GM12801 (cell line): ENCODE data around the gene TEPSIN.

ENCODE experiments used
- TF ChIP-seq, protein P1 (sequence below): IDR thresholded peaks from one replicate; pipeline ENCODE4 v1.5.1; 2011; ENCODE audit warnings: control low read depth; ENCODE audit not compliant: insufficient read length; ENCODE audit errors: extremely low read depth

Gene TEPSIN

DNA sequence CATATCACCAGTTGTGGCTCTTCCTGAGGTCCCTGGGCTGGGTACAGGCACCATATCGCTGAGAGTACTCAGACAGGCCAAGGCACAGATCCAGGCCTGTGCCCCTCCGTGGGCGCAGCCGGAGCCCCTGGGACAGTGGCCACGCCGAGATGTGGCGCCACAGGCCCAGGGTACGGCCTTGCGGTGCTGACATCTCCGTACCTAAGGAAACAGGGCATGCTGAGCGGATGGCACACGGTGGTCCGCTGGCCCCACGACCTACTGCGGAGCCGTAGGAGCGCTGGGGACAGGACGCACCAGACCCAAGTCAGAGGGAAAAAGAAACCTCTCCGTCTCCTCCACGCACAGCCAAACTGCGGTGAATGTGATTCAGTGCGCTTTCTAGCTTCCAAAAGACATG lies 26.7 kb upstream of the TEPSIN start:
- TF ChIP-seq, protein P1, sequence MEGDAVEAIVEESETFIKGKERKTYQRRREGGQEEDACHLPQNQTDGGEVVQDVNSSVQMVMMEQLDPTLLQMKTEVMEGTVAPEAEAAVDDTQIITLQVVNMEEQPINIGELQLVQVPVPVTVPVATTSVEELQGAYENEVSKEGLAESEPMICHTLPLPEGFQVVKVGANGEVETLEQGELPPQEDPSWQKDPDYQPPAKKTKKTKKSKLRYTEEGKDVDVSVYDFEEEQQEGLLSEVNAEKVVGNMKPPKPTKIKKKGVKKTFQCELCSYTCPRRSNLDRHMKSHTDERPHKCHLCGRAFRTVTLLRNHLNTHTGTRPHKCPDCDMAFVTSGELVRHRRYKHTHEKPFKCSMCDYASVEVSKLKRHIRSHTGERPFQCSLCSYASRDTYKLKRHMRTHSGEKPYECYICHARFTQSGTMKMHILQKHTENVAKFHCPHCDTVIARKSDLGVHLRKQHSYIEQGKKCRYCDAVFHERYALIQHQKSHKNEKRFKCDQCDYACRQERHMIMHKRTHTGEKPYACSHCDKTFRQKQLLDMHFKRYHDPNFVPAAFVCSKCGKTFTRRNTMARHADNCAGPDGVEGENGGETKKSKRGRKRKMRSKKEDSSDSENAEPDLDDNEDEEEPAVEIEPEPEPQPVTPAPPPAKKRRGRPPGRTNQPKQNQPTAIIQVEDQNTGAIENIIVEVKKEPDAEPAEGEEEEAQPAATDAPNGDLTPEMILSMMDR = no peak

DNA sequence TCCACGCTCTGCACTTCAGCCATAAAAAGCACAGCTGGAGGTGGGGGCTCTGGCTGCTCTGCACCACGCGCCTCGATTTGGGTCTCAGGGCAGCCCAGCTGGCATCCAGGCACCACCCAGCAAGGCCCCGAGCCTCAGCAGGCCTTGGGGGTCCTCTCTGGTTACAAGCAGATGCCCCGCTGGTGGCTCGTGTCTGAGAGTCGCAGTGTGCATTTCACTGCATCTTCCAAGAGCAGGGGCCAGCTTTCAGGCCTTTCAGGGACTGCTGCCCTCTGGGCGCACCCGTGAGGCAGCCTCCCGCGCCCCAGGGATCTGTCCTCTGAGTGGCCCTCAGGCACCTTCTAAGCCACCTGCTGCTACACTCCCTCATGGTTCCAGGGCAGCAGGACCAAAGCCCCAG lies 25.8 kb upstream of the TEPSIN start:
- TF ChIP-seq, protein P1 = no peak

DNA sequence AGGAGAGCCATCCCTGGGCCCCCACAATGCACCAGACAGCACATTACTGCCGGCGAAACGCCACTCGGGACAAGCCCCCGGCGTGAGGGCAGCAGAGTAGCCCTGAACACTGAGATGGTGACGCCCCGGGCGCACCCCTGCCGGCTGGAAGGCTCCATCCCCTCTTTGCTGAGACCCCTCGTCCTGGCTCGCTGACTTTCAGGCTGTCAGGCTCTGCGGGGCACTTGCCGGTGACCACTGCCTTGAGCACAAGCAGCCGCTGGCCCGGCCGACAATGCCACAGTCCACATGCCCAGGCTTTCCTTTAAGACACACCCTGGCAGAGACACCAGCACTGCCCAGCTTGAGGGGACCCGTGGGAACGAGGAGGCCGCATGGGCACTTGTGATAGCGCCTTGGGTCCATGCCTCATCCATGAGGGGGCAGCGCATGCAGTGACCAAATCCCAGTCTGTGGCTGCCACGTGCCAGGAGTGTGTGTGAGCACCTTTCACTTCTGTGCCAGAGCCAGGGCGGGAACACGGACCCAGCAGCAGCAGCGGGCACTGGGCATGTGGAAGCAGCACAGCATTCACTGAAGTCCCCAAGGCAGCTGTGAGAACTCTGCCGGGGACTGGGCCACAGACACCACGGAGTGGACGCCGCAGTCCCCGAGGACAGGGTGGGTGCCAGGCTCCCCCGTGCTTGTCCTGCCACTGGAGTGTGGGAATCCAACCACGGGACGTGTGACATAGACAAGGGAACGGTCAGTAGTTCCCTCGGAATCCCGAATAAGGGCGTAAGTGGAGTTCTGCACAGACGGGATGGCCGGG lies 24.7 kb upstream of the TEPSIN start:
- TF ChIP-seq, protein P1 = no peak

DNA sequence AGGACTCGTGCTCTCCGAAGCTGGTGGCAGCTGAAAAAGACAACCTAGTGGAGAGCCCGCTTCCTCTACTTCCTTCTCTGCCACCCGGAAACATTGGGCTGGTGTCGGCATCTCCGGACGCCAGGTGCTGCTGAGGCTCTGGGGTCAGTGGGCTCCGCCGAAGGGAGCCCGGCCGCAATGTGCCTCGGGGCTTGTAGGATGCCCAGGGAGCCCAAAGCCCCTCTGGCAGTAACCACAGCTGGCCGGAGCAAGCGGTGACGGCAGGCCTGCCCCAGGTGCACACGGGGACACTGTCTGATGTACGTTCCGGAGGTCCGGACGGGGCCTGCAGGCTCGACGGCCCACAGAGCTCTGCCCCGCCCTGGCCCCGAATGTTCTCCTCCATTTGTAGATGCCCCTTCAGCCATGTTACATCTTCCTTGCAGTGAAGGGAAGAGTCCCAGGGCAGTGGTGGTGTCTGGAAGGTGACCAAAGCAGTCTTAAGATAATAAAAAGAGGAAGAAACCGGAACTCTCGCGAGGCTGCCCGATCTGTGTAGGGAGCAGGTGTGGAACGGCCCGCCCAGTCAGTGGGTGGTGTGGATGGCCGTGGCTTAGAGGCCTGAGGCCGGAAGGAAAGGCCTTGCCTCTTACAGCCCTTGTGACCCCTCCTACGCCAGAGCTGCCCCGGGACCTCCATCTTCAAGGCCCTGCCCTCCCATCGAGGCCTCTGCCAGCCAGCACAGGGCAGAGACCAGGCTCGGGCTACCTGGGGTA lies 22.9 kb upstream of the TEPSIN start:
- TF ChIP-seq, protein P1 = no peak

DNA sequence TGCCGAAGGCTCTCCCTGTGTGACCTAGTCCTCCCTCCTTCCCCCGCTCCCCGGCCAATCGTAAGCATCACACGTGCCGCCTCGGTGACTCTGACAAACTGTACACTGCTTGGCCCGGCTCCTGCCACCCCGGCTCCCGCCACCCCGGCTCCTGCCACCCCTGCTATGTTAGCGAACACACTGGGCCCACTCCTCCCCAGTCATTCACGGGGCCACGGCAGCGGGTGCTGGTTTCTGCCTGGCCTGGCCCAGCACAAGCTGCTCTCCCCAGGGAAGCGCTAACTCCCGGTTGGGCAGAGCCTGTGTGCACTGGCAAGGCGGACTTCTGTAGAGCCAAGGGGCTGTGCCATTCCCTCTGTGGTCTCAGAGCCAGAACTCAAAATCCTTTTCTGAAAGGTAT lies 22.2 kb upstream of the TEPSIN start:
- TF ChIP-seq, protein P1 = no peak

DNA sequence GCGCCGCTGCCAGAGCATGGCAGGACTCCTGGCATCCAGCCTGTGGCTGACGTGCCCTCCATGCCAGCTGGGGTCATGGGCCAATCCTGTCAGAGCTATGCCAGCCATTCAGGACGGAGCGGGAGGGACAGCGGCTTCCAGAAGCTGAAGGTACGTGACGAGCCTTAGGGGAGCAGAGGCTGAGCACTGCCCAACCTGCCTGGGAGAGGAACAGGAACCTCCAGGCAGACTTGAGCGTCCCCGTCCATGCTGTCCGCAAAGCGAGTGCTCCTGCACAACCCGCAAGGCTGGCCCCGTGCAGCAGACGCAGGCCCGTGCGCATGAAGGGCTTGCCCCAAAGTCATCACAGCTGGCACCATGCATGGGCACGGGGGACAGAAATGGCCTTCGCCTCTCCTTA lies 21.8 kb upstream of the TEPSIN start:
- TF ChIP-seq, protein P1 = no peak

DNA sequence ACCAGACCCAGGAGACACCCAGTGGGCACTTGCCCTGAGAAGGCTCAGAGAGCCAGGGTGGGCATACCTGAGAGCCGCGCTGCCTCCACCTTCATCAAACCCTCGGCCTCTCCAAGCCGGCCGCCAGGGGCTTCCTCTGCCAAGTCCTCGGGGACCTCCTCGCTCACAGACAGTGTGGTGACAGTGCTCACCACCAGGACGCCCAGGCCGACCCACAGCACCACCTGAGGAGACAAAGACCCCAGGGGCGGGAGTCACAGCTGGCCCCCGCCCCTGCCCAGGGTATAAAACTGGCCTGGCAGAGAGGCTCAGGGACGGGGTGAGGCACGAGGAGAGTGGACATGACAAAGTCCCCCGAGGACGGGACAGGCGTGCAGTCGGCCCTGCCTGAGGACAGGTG lies 21.3 kb upstream of the TEPSIN start:
- TF ChIP-seq, protein P1 = no peak
